Activated CD8-positive, alpha-beta T cell treated with anti-CD3 and anti-CD28 coated beads for 36 hours (primary cell): ENCODE data around the gene STK32C. TPM values are rescaled to one million over a fixed set of nuclear protein-coding genes. Genes with fewer than 3 reads are reported as not detected.

ENCODE experiments used
- ATAC-seq: fragments of 200-7000 bp; cut with Tn5 transposase; one replicate; pipeline ENCODE4 v1.10.0; 2021; ENCODE audit warnings: mild to moderate bottlenecking, moderate library complexity
- CTCF ChIA-PET: fragments of 350-600 bp; sonication (Branson Sonifier 250); formaldehyde crosslinking; loops from one replicate; lab custom pipeline; 2021; ENCODE audit warnings: antibody characterized with exemption; lab: Charles Lee
- POLR2A ChIA-PET: fragments of 350-600 bp; sonication (Branson Sonifier 250); formaldehyde crosslinking; loops from one replicate; lab custom pipeline; 2021; ENCODE audit warnings: antibody characterized with exemption; lab: Charles Lee
- DNase-seq: peaks from one replicate; pipeline ENCODE4 v3.0.0-alpha.2; 2020
- H3K27ac Mint-ChIP-seq: one replicate; pipeline ENCODE4 v1.8.0; 2021; ENCODE audit warnings: mild to moderate bottlenecking, mixed read lengths
- H3K27me3 Mint-ChIP-seq: one replicate; pipeline ENCODE4 v1.8.0; 2021; ENCODE audit warnings: mixed read lengths
- H3K36me3 Mint-ChIP-seq: one replicate; pipeline ENCODE4 v1.8.0; 2021; ENCODE audit warnings: low read depth, mixed read lengths
- H3K4me1 Mint-ChIP-seq: one replicate; pipeline ENCODE4 v1.8.0; 2021; ENCODE audit warnings: low read depth, mixed read lengths
- H3K4me3 Mint-ChIP-seq: one replicate; pipeline ENCODE4 v1.8.0; 2021; ENCODE audit warnings: mild to moderate bottlenecking, moderate library complexity, mixed read lengths
- H3K9me3 Mint-ChIP-seq: one replicate; pipeline ENCODE4 v1.8.0; 2021; ENCODE audit warnings: mixed read lengths
- CTCF ChIP-seq: fragments of 200-600 bp; IDR thresholded peaks from one replicate; pipeline ENCODE4 v1.8.0; 2022; ENCODE audit warnings: antibody characterized with exemption, mild to moderate bottlenecking
- intact Hi-C: fragments of 100-400 bp; cut with micrococcal nuclease; formaldehyde crosslinking; loops from one replicate; pipeline ENCODE4 v1.10.0; 2022
- total RNA-seq, 2 experiments: library from RNA; stranded (reverse); gene quantifications; one replicate each; pipeline ENCODE4 v1.2.3, GENCODE V29; 2021

STK32C gene
- 10 to 100 TPM; 29.3 to 31.4 TPM for total RNA-seq

DNA sequence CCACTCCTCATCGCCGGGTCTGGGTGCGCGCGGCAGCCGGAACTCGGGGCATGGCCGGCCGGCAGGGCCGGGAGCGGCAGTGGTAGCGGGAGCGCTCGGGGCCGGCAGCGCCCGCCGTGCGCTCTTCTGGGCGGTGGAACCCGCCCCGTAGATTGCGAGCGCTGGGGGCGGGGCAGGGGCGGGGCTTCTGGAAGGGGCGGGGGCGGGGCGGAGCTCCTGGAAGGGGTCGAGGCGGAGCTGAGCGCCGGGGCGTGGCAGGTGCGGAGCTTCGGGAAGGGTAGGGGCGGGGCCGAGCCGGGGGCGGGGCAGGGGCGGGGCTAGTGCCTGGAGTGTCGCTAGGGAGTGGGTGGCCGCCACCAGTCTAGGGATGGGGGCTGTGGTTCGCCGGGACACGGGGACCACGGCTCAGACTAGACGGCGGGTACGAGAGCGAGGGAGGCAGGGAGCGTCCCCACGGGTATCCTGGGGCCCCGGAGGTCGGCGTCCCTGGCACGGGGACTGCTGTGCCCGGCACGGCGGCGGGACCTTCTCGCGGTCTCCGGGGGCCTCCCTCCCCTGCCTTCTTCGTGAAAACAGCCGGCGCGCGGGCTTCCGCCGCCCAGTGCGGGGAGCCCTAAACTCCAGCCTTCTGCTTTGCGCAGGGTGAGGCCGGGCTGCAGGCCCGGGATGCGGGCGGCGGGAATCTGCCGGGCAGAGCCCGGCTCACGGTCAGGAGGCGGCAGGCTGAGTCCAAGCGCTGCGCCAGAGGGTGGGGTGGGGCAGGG lies at the start of gene STK32C:
Gene STK32C, minus strand, starts transcription at position 128 of the 764 bp plus-strand sequence. Its CDS starts 117 bp downstream, at position 11.
- CTCF ChIA-PET, result no interaction called here
- H3K9me3 Mint-ChIP-seq, result no peaks in the 10 kb centered on the region
- POLR2A ChIA-PET, result interaction anchor here (0.9 kb wide), 1 partner anchor 11 kb away, joined by 3 read pairs; no protein-coding TSS in a partner anchor
- peak within 1 kb of the TSS; percentile 66 for H3K27ac Mint-ChIP-seq
- H3K4me3 Mint-ChIP-seq, result peak within 1 kb of the TSS; percentile 90
- TF ChIP-seq CTCF, result no peak
- peak; percentile 93 for DNase-seq
- ATAC-seq, result peak; percentile 89
- H3K27me3 Mint-ChIP-seq, result peaks cover 2% of the 10 kb centered on the region
- H3K36me3 Mint-ChIP-seq, result peaks cover 5% of the 10 kb centered on the region
- intact Hi-C loops, result no loop called here
- H3K4me1 Mint-ChIP-seq, result peaks cover 9% of the 10 kb centered on the region

- H3K4me1 Mint-ChIP-seq, result no peaks in the 10 kb centered on the region
- DNase-seq, result no peak
- H3K9me3 Mint-ChIP-seq, result no peaks in the 10 kb centered on the region
These were observed 49.0 kb upstream of the STK32C start for GRCh38 chr10:132356621-132357195.

DNA sequence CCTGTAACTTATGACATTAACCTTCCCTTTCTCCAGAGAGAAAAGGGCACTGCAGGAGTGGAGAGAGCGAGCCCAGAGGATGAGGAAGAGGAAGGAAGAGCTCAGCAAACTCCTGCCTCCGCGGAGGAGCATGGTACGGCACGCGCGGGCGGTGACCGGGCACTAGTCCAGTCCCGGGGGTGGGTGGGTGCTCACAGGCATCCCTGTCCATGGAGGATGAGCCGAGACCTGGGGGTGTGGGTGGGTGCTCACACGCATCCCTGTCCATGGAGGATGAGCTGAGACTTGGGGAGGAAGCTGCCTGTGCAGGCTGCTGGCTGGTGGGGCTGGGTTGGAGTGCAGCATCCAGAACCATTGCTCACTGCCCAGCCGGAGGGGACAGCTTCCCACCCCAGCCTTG lies 48.0 kb upstream of the STK32C start:
- ChIA-PET CTCF (interaction anchor here (1.2 kb wide), 2 partner anchors 91 to 278 kb away, joined by 3 read pairs; no protein-coding TSS in a partner anchor), POLR2A (interaction anchor here (0.5 kb wide), 1 partner anchor 120 kb away, joined by 3 read pairs; no protein-coding TSS in a partner anchor)
- no peak for DNase-seq
- Mint-ChIP-seq H3K9me3 (no peaks in the 10 kb centered on the region), H3K27ac (no peak overlapping the region), H3K27me3 (no peaks in the 10 kb centered on the region), H3K4me3 (no peak overlapping the region), H3K4me1 (no peaks in the 10 kb centered on the region), H3K36me3 (no peaks in the 10 kb centered on the region)
- no peak for TF ChIP-seq CTCF
- intact Hi-C loops, result loop anchor here (10.0 kb wide), 1 partner anchor 131 kb away; no protein-coding TSS in a partner anchor
- no peak for ATAC-seq

More at GRCh38 chr10:132356621-132357195, 49.0 kb upstream of the STK32C start:
- Mint-ChIP-seq H3K4me3 (no peak overlapping the region), H3K36me3 (no peaks in the 10 kb centered on the region), H3K27ac (no peak overlapping the region), H3K27me3 (no peaks in the 10 kb centered on the region)
- POLR2A ChIA-PET, result interaction anchor here (0.5 kb wide), 1 partner anchor 119 kb away, joined by 3 read pairs; no protein-coding TSS in a partner anchor
- no peak for TF ChIP-seq CTCF
- intact Hi-C loops, result loop anchor here (10.0 kb wide), 1 partner anchor 132 kb away; no protein-coding TSS in a partner anchor
- no peak for ATAC-seq
- CTCF ChIA-PET, result interaction anchor here (1.2 kb wide), 2 partner anchors 90 to 277 kb away, joined by 3 read pairs; no protein-coding TSS in a partner anchor

GRCh38 chr10:132355297-132355696 lies 47.5 kb upstream of the STK32C start:
- ATAC-seq, result no peak
- no peaks in the 10 kb centered on the region for H3K9me3 Mint-ChIP-seq
- TF ChIP-seq CTCF, result no peak
- no peaks in the 10 kb centered on the region for H3K27me3 Mint-ChIP-seq
- H3K4me3 Mint-ChIP-seq, result no peak overlapping the region
- ChIA-PET CTCF (interaction anchor here (1.2 kb wide), 1 partner anchor 279 kb away, joined by 3 read pairs; no protein-coding TSS in a partner anchor), POLR2A (no interaction called here)
- no peak overlapping the region for H3K27ac Mint-ChIP-seq
- DNase-seq, result no peak
- no peaks in the 10 kb centered on the region for H3K4me1 Mint-ChIP-seq
- H3K36me3 Mint-ChIP-seq, result no peaks in the 10 kb centered on the region
- intact Hi-C loops, result loop anchor here (10.0 kb wide), 1 partner anchor 130 kb away; no protein-coding TSS in a partner anchor
